ENCODE measurements around the gene PABPN1.
"Not testable (repeated sequence)": the region's sequence is repeated elsewhere in the genome, so short reads cannot be mapped to it uniquely, and the experiment has no call there.

Gene PABPN1, protein sequence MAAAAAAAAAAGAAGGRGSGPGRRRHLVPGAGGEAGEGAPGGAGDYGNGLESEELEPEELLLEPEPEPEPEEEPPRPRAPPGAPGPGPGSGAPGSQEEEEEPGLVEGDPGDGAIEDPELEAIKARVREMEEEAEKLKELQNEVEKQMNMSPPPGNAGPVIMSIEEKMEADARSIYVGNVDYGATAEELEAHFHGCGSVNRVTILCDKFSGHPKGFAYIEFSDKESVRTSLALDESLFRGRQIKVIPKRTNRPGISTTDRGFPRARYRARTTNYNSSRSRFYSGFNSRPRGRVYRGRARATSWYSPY

DNA sequence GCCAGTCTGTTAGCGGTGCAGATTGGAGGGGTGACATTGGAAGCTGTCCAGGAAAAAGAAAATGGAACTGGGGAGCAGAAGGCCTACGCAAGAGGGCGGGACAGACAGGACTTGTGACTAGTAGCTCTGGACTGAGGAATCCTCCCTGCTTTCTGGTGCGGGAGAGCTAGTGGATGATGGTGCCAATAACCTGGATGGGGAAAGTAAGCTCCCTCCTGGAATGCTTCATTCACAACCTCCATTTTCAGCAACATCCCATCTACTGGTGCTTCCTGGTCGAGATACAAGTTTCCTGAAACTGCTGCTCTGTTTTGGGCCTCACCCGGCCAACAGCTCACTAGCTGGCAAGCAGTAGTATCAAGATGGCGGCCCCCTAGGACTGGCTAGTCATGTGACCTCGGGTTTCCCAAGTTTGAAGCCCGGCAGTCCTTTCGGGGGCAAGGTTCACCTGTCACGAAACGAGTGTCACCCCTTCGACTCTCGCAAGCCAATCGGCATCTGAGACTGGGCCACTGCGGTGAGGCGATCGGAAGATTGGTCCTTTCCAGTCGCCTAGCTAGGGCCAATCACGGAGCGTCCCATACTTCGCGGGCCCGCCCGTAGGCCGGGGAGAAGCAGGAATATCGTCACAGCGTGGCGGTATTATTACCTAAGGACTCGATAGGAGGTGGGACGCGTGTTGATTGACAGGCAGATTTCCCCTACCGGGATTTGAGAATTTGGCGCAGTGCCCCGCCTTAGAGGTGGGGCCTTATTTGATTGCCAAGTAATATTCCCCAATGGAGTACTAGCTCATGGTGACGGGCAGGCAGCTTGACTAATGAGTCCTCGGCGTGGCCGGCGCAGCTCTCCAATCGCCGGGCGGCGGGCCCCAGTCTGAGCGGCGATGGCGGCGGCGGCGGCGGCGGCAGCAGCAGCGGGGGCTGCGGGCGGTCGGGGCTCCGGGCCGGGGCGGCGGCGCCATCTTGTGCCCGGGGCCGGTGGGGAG, at the start of gene PABPN1:
Gene PABPN1, plus strand, starts transcription at position 874 of the 988 bp plus-strand sequence. Its CDS starts 13 bp downstream, at position 887.
- DNase-seq = peak; percentile 100

DNA sequence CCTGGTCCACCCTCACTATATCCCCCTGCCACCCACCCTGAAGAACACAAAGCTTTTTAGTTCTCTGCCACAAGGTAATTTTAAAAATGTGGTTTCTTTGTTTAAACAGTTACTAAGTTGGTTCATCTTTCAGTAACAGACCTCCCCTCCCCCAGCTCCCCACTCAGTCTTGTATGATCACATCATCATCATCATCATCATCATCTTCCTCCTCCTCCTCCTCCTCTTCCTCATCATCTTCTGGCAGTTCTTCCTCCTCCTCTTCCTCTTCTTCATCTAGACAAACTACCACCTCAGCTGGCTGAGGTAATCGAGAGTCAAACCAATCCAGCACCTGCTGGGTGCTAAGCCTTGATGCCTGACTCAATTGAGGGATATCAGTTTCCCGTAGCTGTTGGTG, 45.8 kb upstream of the PABPN1 start:
- DNase-seq = no peak

DNA sequence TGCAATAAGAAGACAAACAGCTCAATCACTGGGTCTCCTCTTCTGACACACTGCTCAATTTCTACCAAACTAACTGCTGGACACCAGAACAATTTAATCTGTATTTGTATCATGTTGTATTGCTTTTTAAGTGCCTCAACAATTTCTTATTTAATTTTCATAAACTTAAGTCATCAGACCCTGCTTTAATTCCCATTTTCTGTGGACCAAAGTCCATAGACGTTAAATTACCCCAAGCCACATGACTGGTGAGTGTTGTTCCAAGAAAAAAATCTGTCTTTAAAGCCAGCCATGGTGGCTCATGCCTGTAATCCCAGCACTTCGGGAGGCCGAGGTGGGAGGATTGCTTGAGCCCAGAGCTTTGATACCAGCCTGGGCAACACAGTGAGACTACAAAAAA, 44.1 kb upstream of the PABPN1 start:
- DNase-seq = no peak

DNA sequence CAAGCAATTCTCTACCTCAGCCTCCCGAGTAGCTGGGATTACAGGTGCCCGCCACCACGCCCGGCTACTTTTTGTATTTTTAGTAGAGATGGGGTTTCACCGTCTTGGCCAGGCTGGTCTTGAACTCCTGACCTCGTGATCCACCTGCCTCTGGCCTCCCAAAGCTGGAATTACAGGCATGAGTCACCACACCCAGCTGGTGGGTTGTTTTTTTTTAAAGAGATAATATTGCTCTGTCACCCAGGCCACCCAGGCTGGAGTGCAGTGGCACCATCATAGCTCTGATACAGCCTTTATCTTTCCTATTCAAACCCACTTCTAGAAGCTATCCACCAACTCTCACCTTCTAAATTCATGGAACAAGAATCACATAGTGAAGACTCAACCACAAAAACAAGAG, 43.3 kb upstream of the PABPN1 start:
- not testable (repeated sequence) for DNase-seq

DNA sequence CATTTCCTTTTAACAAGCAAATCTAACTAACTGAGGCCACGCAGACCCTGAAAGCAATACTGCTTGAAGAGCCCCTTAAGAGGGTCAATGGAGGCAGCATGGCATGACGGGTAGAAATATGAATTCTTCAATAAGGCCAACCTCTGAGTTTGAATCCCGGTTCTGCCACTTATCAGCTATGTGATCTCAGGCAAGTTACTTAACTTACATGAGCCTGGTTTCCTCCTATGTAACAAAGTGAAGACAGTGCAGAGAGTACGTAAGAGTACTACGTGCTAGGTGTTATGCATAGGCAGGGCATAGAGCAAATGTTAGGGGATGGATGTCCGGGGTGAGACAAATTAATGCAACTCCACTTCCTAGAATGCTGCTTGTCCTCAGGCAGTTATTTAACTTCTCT, 40.0 kb upstream of the PABPN1 start:
- no peak for DNase-seq

DNA sequence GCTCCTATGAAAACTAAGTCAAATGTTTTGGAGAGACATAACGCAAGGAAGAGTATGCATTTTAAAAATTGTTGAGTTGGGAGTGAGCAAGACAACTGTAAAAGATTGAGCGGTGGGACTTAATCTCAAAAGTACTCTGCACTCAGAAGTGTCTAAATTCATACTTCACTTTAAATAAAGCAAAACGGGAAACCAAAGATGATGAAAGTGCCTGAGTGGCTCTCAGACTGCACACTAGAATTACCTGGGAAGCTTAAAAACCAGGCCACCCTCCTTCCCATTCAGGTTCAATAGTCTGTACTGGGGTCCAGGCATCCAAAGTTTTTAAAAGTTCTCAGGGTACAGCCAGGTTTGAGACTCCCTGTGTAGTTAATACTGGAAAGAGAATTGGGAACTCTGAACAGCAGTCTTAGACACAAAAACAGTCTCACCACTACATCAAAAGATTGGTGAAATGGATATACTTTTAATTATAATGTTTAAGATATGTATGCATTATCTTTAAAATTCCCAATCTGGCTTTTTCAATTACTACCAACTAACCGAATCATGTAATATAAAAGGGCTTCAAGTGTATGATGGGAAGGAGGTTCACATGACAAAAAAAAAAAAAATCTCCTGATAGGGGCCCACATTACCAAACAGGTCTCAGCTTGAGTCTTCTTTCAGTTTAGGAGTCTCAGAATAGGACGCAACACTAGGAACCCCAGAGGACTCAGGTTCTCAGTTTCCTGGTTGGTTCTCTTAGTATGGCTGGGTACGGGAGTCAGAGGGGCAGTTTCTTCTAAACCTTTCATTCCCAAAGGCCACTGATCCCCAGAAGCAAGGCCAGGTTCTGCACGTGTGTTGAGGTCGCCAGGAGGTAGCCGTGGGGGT, 36.4 kb upstream of the PABPN1 start:
- DNase-seq = no peak

DNA sequence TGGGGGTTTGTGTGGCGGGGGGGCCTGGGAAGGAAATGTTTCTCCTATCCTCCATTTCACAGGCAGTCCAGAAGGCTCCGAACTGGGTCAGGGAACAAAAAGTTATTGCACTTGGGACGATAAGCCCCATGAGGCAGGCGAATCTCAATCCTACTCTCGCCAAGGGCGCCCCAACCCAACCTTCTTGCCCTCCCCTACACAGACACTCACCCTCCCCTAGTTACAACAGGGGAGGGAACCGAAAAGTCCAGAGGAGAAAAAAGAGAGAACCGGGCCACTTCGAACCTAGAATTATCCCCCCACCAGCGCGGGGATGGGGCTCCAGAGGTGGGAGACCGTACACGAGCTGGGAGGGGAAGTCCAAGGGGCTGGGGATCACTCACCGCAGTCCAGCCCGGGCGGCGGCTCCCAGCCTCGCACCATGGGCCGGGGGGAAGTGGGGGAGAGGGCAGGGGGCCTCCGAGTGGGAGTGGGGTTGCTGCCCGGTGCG, 35.7 kb upstream of the PABPN1 start:
- DNase-seq = no peak

DNA sequence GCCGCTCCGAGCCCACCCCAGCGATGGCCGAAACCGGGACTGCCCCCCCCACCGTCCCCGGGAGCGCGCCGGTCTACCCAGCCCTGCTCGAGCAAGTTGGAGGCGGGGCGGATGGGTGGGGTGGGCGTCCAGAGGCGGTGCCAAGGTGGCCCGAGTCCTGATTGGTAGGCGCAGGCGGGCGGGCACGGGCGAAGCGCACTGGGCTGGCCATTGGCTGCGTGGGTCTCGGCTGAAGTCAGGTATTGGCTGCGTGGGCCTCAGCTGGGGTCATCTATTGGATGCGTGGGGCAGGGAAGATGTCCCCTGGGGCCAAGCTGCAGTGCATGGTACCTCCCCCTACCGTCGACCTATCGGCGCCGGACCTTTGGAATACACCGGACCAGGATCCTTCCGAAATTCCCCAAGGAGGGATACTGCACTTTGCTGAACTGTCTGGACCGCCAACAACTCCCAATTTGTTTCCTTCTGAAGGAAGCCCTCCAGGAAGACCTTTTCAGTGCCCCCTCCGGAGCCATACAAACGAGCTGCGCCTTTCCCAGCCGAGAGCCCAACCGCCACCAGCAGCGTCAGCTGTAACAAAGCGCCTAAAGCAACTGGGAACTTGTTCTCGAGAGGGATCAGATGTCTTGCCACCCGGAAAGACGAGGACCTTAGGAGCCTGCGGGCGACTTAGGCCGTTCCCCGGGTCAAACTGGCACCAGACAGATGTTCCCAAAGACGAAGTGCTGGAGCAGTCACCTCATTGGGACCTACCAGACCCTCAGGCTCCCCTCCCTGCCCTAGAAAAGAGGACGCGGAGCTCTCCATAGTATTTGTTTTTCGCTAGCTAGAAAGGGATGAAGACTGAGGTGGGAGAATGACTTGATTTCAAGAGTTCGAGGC, 35.0 kb upstream of the PABPN1 start, which contains the start of gene HOMEZ:
Gene HOMEZ, minus strand, starts transcription at position 113 of the 882 bp plus-strand sequence. CDS start 180 bp downstream, outside the sequence.
- peak; percentile 99 for DNase-seq

DNA sequence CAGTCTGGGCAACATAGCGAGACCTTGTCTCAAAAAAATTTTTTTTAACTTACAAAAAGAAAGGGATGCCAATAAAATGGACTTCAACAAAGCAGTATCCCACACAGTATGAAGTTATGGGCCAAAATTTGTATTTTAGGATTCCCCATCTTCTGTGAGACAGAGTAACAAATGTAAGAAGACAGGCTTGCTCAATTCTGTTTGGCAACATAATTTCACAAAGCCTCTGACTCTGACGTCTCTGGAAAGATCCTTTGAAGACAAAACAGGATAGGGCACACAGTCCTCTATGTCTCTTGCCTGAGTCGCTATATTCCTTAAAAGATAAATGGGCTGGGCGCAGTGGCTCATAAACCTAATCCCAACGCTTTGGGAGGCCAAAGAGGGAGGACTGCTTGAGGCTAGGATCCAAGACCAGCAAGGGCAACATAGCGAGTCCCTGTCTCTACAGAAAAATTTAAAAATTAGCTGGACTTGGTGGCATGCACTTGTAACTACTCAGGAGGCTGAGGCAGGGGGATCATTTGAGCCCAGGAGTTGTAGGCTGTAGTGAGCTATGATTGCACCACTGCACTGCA, 34.3 kb upstream of the PABPN1 start:
- DNase-seq = no peak

DNA sequence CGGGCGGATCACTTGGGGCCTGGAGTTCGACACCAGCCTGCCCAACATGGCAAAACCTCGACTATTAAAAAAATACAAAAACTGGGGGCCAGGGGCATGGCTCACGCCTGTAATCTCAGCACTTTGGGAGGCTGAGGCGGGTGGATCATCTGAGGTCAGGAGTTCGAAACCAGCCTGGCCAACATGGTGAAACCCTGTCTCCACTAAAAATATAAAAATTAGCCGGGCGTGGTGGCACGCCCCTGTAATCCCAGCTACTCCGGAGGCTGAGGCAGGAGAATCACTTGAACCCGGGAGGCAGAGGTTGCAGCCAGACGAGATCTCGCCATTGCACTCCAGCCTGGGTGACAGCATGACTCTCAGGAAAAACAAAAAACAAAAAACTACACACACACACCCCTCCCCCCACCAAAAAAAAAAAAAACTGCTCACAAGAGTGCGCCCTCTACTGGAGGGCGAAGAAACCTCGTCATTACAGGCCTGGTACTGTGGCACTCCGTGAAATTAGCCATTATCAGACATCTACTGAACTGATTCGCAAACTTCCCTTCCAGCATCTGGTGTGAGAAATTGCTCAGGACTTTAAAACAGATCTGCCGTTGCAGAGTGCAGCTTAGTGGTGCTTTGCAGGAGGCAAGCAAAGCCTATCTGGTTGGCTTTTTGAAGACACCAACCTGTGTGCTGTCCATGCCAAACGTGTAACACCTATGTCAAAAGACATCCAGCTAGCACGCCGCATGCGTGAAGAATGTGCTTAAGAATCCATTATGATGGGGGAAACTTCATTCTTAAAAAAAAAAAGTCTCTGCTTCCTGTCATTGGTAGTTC, 26.3 kb upstream of the PABPN1 start:
- peak; percentile 20 for DNase-seq

DNA sequence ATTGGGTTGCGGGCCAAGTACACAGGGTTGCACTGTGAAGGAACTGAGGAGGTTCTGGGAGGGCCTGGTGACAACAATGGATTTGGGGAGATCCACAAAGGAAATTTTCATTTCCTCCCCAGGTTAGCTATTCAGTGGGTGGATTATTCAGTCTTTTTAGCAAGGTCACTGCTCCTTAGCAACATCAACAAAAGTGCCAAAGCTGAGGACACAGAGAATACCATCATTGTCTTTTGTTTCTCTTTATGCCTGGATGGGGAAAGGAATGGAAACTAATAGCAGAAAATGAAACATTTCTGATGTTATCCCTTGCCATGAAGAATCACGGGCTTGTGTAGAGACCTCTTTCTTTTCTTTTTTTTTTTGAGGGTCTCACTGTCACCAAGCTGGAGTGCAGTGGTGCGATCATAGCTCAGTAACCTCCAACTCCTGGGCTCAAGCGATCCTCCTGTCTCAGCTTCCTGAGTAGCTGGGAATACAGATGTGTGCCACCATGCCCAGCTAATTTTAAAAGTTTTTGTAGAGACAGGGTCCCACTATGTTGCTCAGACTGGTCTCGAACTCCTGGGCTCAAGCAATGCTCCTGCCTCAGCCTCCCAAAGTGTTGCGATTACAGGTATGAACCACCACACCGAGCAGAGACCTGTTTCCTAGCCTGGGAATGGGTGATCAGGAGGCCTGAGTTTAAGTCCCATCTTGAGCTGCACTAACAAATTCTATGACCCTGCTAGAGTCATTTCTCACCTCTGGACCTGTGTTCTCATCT, 25.1 kb upstream of the PABPN1 start:
- DNase-seq = no peak

DNA sequence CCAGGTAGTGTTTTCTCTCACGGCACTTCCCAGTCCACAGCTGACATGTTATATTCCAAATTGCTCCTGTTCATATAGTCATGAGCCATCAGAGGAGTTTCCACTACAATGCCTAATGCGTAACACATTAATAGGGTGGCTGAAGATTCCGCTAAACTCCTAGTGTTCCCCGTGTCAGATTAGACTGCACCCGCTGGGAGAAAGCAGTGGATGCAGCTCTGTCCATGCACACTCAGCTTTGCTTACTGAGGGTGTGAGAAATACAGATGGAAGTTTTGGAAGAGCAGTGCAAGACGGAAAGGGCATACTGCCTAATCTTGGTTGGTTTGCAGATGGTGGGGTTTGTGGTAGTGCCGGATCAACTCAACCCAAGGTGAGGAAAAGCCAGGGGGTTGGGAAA, 24.2 kb upstream of the PABPN1 start:
- no peak for DNase-seq

DNA sequence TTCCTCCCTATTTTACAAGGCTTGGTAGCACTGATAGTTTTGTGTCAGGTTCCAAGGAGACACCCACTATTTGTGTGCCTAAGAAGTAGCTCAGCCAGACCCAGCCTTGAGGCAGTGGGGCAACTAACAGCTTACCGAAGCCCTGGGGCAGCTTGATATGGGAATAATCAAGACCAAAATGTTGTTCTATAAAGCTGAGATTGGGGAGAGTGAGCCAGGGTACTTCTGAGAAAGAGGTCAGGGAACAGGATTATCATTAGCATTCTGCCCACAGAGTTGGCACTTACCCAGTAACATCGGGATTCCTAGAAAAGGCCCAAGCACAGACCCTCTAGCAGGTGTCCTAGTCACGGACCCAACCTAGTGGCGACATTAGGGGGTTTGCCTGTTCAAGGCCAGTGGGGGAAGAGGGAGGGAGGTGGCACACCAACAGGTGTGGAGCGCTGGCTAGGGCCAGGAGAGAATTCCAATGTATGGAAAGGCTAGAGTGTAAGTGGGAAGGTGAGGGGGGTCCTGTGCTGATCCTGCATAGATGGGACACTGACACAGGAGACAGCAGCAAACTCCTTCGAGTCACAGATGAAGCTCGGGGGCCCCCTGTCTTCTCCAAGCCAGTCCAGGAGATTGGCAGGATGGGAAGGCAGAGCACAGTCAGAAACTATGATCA, 23.5 kb upstream of the PABPN1 start:
- no peak for DNase-seq

DNA sequence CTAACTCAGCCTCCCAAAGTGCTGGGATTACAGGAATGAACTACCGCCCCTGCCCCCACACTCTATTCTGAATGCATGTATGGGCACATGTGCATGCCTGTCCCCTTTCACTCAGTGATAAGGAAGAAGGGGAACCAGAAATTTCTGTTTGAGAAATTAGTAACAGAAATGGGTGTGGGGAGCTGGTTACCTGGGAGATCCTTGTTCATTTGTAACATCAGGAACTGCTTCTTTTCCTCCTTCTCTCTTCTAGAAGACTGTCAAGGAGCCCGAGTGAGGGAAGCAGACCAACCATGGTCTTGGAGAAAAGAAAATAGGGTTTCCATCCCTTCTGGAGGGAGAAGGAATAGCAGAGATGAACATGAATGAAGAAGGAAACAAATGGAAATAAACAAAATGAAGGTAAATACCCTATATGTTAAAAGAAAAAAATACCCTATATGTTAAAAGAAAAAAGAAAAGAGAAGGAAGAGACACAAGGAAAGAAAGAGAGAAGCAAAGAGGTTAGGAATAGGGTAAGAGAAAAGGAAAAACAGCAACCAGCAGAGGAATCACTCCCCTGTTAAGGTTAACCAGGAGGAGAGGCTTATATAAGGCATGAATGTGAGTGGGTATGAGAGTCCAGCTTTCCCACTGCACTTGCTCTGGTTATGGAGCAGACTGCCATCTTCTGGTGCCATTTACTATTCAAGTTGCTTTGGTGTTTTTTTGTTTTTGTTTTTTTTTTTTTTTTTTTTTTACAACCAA, 21.9 kb upstream of the PABPN1 start:
- DNase-seq = no peak

DNA sequence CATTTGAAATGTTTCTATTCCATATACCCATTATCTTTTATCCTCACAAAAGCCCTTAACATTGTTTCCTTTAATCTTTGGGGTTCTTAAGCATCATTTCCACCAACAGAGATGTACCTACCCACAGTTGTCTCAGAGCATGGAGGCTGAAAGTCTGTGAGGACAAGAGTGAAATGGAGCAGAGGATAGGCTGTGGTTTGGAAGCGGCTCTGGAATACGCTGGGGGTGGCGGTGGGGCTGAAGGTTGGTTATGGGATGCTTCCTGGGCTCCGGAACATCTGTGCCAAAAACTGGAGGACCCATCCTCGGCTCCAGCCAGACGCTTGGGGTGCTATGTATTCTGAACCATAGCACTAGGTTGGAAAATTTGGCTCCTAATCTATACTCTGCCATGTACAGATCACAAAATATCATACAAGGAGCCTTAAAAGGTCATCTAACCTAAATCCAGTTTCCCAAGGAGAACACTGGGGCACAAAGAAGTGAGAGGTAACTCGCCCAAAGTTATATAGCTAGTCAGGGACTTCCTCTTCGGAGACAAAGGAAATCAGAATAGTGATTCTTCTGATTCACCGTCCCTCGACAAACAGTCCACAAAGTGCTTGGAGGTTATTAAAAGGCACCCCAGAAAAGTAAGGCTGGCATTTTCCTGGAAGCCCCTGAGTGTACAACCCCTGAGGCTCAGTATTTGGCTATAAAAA, 21.1 kb upstream of the PABPN1 start:
- DNase-seq = no peak

DNA sequence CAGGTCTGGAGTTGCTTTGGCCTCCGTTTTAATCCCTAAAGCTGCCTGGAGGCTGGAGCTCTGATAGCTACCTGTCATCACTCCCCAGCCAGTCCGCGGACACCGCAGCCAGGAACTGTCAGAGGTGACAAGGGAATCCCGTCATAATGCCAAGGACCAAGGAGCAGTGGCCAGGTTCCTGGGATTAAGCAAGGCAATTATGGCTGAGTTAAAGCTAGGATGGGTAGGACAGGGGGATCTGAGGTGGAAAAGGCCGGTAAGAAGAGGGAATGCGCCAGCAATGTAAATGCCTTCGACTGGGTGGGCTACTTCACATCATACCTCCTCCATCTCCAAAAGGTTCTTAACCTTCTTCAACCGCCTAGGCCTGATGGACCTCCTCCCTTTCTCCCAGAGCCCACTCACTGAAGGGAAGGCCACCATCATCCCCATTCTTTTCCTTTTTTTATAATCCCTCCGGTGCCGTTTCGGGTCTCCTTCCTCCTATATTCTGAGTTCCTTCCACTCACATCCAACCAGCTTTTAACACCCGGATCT, 20.5 kb upstream of the PABPN1 start:
- no peak for DNase-seq

DNA sequence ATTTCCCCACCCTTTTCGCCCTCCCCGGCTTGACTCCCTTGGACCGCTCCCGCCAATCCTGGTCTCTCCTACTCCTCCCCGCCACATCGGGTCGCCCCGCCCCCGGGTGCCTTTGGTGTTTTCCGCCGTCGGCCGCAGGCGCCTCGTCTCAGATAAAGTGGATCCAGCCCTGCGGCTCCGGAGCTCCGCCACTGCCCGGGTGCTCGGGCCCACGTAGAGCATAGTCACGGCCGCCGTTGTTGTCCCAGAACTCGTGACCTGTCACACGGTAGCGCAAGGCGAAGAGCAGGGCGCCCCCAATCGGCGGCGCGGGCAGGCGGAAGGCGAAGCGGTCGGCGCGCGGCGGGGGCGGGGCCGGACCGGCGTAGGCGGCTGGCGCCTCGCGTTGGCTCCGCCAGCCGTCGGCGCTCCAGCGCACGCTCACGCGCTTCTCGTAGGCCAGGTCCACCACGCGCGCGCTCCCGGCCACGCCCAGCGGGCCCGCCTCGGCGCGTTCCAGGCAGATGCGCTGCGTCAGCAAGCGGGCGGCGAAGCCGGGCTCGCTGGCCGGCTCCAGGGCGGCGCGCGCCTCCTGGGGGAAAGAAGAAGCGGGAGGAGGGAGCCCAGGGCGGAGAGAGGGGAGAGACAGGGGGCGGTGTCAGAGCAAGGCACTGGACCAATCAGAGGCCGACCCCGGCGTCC, 19.8 kb upstream of the PABPN1 start:
- peak; percentile 95 for DNase-seq

Measured in stimulated activated naive CD4-positive, alpha-beta T cell treated with Interleukin-2 at 50 U/mL for 16 hours (primary cell).